K562 (cell line): ENCODE data around the gene COL26A1.

Experiments used
- CTCF ChIP-seq, 3 experiments: IDR thresholded peaks in 2 of 3; conservative IDR thresholded peaks in 1 of 3; 2 replicates each; pipeline ENCODE4 v1.5.1; 2011 to 2012; ENCODE audit warnings: low read length in 3 of 3, mild to moderate bottlenecking in 3 of 3, control low read depth in 2 of 3, improper control_type of control experiment in 1 of 3, inconsistent platforms in 1 of 3, low read depth in 1 of 3, mixed read lengths in 1 of 3, moderate library complexity in 1 of 3; ENCODE audit not compliant: insufficient read depth in 2 of 3
- IRF1 ChIP-seq: sonication (generic); formaldehyde crosslinking; IDR thresholded peaks from 2 replicates; pipeline ENCODE4 v1.8.0; 2022; ENCODE audit warnings: missing genetic modification reagents, mild to moderate bottlenecking, borderline replicate concordance
- JUN ChIP-seq, 2 experiments: sonication (generic) in 1 of 2; formaldehyde crosslinking in 1 of 2; IDR thresholded peaks; 2 replicates each; pipeline versions ENCODE4 v1.6.1 to v1.8.0; 2012 to 2022; ENCODE audit warnings: borderline replicate concordance in 2 of 2, mild to moderate bottlenecking in 2 of 2, improper control_type of control experiment in 1 of 2, low read depth in 1 of 2, low read length in 1 of 2, missing genetic modification reagents in 1 of 2
- POLR2A ChIP-seq: fragments of 450-650 bp; conservative IDR thresholded peaks from 2 replicates; pipeline ENCODE4 v1.6.1; 2016
- ZNF699 ChIP-seq: fragments of 250-450 bp; sonication (Bioruptor Pico); IDR thresholded peaks from 2 replicates; pipeline ENCODE4 v1.8.0; 2021; ENCODE audit warnings: mild to moderate bottlenecking, moderate library complexity; ENCODE audit not compliant: insufficient replicate concordance

GRCh38 chr7:101535351-101535751 lies 172.7 kb downstream of the COL26A1 start:
- TF ChIP-seq JUN (IDR thresholded peaks at IDR 0.05; ENCODE audit: borderline replicate concordance, low read depth, low read length) (no peak), JUN (CRISPR knock-in tag; IDR thresholded peaks at IDR 0.05; ENCODE audit: borderline replicate concordance) (no peak), CTCF (IDR thresholded peaks at IDR 0.05 in 2 of 3, conservative IDR thresholded peaks at IDR 0.05 in 1 of 3; ENCODE audit: insufficient read depth in 2 of 3, low read depth in 1 of 3, low read length in 3 of 3) (no peak), POLR2A (no peak), ZNF699 (CRISPR knock-in tag) (no peak), IRF1 (no peak)
